Brain microvascular endothelial cell (primary cell): ENCODE data around the gene DCDC2.
"Not testable (repeated sequence)": the region's sequence is repeated elsewhere in the genome, so short reads cannot be mapped to it uniquely, and the experiment has no call there.

ENCODE experiments used
- DNase-seq: peaks from one replicate; pipeline ENCODE4 v3.0.0-alpha.2; 2020
- H3K27ac ChIP-seq: fragments of 250-450 bp; sonication (Bioruptor Pico); 2 replicates; pipeline ENCODE4 v1.5.1; 2020; ENCODE audit warnings: mild to moderate bottlenecking, moderate library complexity
- H3K27me3 ChIP-seq: fragments of 250-450 bp; sonication (Bioruptor Pico); replicated peaks from 2 replicates; pipeline ENCODE4 v1.5.1; 2020; ENCODE audit warnings: mild to moderate bottlenecking
- H3K36me3 ChIP-seq: fragments of 250-450 bp; sonication (Bioruptor Pico); replicated peaks from 2 replicates; pipeline ENCODE4 v1.5.1; 2020; ENCODE audit warnings: mild to moderate bottlenecking
- H3K4me3 ChIP-seq: 2 replicates; pipeline ENCODE4 v1.5.1; 2011; ENCODE audit warnings: low read depth, mild to moderate bottlenecking, control low read depth, low read length, moderate library complexity
- CTCF ChIP-seq: IDR thresholded peaks from 2 replicates; pipeline ENCODE4 v1.5.1; 2011; ENCODE audit warnings: low read depth, mild to moderate bottlenecking, moderate library complexity, low read length, control low read depth, inconsistent platforms; ENCODE audit errors: missing control alignments
- in situ Hi-C: cut with HindIII; loops from 2 replicates; pipeline ENCODE4 v1.10.0; 2017; ENCODE audit warnings: low sequenced_read_pairs, low pct_ligation_motif_present

The DCDC2 gene

GRCh38 chr6:24240943-24241342 lies 116.9 kb downstream of the DCDC2 start:
- DNase-seq: no peak
- Histone ChIP-seq H3K36me3 (no peaks in the 10 kb centered on the region), H3K27me3 (no peaks in the 10 kb centered on the region), H3K27ac (no peak overlapping the region), H3K4me3 (no peak overlapping the region)
- TF ChIP-seq CTCF: no peak
- in situ Hi-C loops: no loop called here

GRCh38 chr6:24240380-24240928 lies 117.4 kb downstream of the DCDC2 start:
- DNase-seq: no peak
- no peaks in the 10 kb centered on the region for H3K27me3 ChIP-seq
- no peak overlapping the region for H3K4me3 ChIP-seq
- in situ Hi-C loops: no loop called here
- no peaks in the 10 kb centered on the region for H3K36me3 ChIP-seq
- no peak for TF ChIP-seq CTCF
- no peak overlapping the region for H3K27ac ChIP-seq

GRCh38 chr6:24238700-24239099 lies 119.2 kb downstream of the DCDC2 start:
- H3K27me3 ChIP-seq: no peaks in the 10 kb centered on the region
- no peaks in the 10 kb centered on the region for H3K36me3 ChIP-seq
- H3K27ac ChIP-seq: no peak overlapping the region
- no peak for DNase-seq
- no peak for TF ChIP-seq CTCF
- no peak overlapping the region for H3K4me3 ChIP-seq
- in situ Hi-C loops: no loop called here

GRCh38 chr6:24236779-24237178 lies 121.1 kb downstream of the DCDC2 start:
- H3K36me3 ChIP-seq, DNase-seq, H3K4me3 ChIP-seq, H3K27me3 ChIP-seq, in situ Hi-C loops, H3K27ac ChIP-seq: not testable (repeated sequence)

GRCh38 chr6:24233813-24234442 lies 123.9 kb downstream of the DCDC2 start:
- no peaks in the 10 kb centered on the region for H3K36me3 ChIP-seq
- in situ Hi-C loops: no loop called here

GRCh38 chr6:24231438-24231977 lies 126.4 kb downstream of the DCDC2 start:
- no peak for TF ChIP-seq CTCF
- Histone ChIP-seq H3K36me3 (no peaks in the 10 kb centered on the region), H3K27me3 (no peaks in the 10 kb centered on the region), H3K4me3 (no peak overlapping the region), H3K27ac (no peak overlapping the region)
- no peak for DNase-seq
- in situ Hi-C loops: no loop called here

More at GRCh38 chr6:24233813-24234442, 123.9 kb downstream of the DCDC2 start:
- Histone ChIP-seq H3K27me3 (no peaks in the 10 kb centered on the region), H3K27ac (no peak overlapping the region), H3K4me3 (no peak overlapping the region)
- DNase-seq: no peak
- TF ChIP-seq CTCF: no peak
